Caki2 (cell line): Measurements from ENCODE around the gene COX6B1. TPM values are rescaled to one million over a fixed set of nuclear protein-coding genes. Genes with fewer than 3 reads are reported as not detected.
"Not testable (repeated sequence)": the region's sequence is repeated elsewhere in the genome, so short reads cannot be mapped to it uniquely, and the experiment has no call there.

Source experiments
- DNase-seq: peaks from one replicate; pipeline ENCODE4 v3.0.0-alpha.2; 2015; ENCODE audit warnings: low read depth
- in situ Hi-C: cut with HindIII; loops from 2 replicates; pipeline ENCODE4 v1.10.0; 2016; ENCODE audit warnings: low sequenced_read_pairs, low pct_unique_long_range_greater_than_20kb, mixed read lengths
- total RNA-seq: library from RNA; depleted of rRNA; stranded (reverse); fragments of >200 nt; shearing (Covaris generic); gene quantifications from 2 replicates; pipeline ENCODE4 v1.2.3, GENCODE V29; 2014; ENCODE audit warnings: low replicate concordance; rRNA removed

Gene COX6B1
- total RNA-seq, result 438 and 558 TPM in 2 replicates

GRCh38 chr19:35648017-35648961 is at the start of gene COX6B1:
TSS of gene COX6B1 (plus strand) at chr19:35648323. CDS start at chr19:35651244, 2,921 bp downstream.
- in situ Hi-C loops, result no loop called here
- DNase-seq, result peak; percentile 96

- in situ Hi-C loops, result no loop called here
- no peak for DNase-seq
Measured at GRCh38 chr19:35601971-35602370, 46.2 kb upstream of the COX6B1 start.

DNA sequence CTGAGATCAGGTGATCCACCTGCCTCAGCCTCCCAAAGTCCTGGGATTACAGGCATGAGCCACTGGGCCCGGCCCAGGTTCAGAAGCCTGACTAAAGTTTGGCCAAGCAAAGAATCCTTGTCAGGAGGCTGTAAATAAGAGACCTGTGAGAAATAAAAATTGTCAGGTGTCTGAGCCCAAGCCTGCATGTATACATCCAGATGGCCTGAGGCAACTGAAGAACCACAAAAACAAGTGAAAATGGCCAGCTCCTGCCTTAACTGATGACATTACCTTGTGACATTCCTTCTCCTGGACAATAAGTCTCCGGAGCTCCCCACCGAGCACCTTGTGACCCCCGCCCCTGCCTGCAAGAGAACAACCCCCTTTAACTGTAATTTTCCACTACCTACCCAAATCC is 43.7 kb upstream of the COX6B1 start:
- DNase-seq, in situ Hi-C loops: not testable (repeated sequence)

- DNase-seq, in situ Hi-C loops: not testable (repeated sequence)
Measured at GRCh38 chr19:35607170-35607569, 41.0 kb upstream of the COX6B1 start.

DNA sequence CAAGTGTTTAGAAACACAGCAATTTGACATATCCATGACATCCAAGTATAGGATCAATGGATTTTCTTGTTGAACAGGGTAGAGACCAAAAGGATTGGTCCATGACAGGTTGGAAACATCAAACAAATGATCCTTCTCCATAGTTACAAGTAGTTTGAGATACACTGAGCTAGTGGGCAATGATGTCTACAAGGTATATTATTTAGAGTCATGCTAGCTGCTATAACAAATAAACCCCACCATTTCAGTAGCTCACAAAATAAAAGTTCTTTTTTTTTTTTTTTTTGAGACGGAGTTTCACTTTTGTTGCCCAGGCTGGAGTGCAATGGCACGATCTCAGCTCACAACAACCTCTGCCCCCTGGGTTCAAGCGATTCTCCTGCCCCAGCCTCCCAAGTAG is 40.5 kb upstream of the COX6B1 start:
- no peak for DNase-seq
- in situ Hi-C loops, result no loop called here

DNA sequence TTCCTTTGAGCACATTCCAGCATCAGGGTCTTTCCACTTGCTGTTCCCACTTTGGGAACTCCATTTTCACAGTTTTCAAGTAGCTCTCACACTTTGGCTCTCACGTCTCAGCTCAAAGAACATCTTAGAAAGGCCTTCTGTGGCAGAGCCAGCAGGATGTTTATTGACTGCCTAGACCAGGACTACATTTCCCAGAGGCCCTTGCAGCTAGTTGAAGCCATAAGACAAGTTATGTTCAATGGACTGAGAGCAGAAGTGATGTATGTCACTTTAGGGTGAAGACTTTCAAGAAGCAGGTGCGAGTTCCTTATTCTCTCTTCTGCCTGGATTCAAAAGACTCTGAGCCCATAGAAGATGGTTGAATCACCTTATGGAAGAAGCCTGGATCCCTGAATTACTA is 39.9 kb upstream of the COX6B1 start:
- no peak for DNase-seq
- in situ Hi-C loops, result no loop called here

DNA sequence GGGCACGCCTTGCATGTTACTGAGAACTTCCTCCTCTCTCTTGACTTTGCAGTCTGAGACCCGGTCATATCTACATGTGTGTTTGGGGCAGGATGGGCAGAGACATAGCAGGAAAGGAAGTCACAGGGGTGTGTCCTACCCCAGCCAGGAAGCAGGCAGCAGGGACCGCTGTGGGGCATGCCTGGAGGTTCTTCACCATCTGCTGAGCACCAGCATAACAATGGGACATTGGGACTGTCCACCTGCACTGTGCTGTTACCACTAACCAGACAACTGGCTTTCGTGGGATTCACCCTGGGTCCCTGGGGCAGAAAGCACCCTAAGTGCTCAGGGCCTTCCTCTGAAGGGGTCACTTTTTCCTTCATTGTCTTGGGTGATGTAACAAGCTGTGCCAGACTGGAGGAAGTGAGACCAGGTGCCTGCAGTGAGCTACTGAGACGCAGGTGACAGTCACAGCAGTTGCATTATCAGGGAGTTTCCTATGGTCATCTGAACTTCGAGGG is 38.2 kb upstream of the COX6B1 start:
- in situ Hi-C loops, result no loop called here
- no peak for DNase-seq

DNA sequence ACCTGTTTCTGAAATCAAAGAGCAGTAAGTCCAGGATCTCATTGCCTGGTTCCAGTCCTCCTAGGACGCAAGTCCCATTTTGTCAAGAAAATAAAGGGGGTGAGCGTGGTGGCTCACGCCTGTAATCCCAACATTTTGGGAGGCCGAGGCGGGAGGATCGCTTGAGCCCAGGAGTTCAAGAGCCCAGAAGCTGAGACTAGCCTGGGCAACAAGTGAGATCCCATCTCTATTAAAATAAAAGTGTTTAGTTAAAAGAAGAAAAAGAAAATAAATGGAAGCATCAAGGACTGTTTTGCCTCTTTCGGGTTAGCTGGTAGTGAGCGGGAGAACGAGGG is 35.9 kb upstream of the COX6B1 start:
- in situ Hi-C loops, result no loop called here
- no peak for DNase-seq

- peak; percentile 94 for DNase-seq
- in situ Hi-C loops, result no loop called here
Measured at GRCh38 chr19:35612559-35613321, 35.4 kb upstream of the COX6B1 start, which contains the start of gene HAUS5. TSS of gene HAUS5 (plus strand) at chr19:35612735. CDS start at chr19:35612795, 60 bp downstream.

DNA sequence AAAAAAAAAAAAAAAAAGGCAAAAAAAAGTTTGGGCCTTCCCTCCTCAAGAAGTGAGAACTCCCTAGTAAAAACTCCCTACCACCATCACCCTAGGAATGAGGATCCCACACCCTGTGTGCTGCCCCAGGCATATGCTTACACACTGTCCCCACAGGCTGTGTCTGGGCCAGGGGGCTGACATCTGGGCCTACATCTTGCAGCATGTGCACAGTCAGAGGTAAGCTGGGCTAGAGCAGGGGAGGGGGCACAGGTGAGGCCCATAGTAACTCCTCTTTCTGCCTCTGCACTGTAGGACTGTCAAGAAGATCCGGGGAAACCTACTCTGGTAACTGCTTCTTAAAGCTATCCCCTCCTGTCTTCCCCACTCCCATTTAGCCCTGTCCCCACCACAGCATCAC is 34.5 kb upstream of the COX6B1 start:
- DNase-seq, result no peak
- in situ Hi-C loops, result no loop called here

DNA sequence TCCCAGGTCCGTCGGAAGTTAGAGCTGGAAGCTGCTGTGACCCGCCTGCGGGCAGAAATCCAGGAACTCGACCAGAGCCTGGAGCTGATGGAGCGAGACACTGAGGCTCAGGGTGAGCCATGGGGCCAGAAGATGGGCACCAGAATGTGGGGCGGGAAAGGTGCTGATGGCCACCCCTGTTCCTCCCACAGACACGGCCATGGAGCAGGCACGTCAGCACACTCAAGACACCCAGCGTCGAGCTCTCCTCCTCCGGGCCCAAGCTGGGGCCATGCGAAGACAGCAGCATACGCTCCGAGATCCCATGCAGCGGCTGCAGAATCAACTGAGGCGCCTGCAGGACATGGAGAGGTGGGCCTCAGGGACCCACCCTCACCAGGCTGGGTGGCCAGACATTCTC is 33.1 kb upstream of the COX6B1 start:
- in situ Hi-C loops, result no loop called here
- no peak for DNase-seq

- in situ Hi-C loops, result no loop called here
Measured at GRCh38 chr19:35618857-35619256, 29.3 kb upstream of the COX6B1 start.

DNA sequence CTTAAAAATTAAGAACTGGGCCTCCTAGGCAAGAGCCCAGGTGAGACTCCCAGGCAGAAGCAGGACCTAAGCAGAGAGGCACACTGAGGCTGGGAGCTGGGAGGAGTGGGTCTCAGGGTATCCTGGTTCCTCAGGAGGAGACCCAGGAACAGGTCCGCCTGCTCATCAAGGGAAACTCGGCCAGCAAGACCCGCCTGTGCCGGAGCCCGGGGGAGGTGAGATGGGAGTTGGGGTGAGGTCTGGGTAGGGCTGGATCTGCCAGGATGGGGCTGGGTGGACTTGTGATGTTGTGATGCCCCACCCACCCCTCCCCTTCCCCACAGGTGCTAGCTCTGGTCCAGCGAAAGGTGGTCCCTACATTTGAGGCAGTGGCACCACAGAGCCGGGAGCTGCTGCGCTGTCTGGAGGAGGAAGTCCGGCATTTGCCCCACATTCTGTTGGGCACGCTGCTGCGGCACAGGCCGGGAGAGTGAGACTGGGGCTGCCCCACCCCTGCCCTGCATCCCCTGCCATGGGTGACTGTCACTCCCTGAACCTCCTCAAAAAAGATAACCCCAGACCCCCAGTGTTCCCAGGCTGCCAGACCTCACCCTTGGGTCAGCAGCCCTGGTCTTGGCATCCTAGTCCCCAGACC is 28.7 kb upstream of the COX6B1 start:
- in situ Hi-C loops, result no loop called here
- no peak for DNase-seq

More at GRCh38 chr19:35618857-35619256, 29.3 kb upstream of the COX6B1 start:
- no peak for DNase-seq

- DNase-seq, result no peak
- in situ Hi-C loops, result no loop called here
Measured at GRCh38 chr19:35620001-35620400, 28.1 kb upstream of the COX6B1 start.

- DNase-seq, result no peak
- in situ Hi-C loops, result no loop called here
Measured at GRCh38 chr19:35621708-35622107, 26.4 kb upstream of the COX6B1 start.

DNA sequence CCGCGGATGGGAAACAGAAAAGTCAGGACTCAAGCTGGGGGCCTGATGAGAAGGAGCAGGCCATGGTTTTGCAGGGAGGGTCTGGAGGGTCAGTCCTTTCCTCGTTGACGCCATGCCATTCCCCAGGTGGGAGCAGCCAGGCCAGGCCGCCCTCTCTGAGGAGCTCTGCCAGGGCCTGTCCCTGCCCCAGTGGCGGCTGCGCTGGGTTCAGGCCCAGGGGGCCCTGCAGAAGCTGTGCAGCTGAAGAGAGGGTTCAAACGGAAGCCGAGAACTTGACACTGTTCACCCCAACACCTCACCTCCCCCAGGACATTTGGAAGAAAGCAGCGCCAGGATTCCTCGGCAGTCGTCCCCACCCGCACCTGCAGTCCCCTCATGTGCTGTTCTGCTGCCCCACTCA is 25.4 kb upstream of the COX6B1 start:
- DNase-seq, result no peak
- in situ Hi-C loops, result no loop called here

GRCh38 chr19:35623327-35624010 is 24.7 kb upstream of the COX6B1 start:
- no peak for DNase-seq
- in situ Hi-C loops, result no loop called here

DNA sequence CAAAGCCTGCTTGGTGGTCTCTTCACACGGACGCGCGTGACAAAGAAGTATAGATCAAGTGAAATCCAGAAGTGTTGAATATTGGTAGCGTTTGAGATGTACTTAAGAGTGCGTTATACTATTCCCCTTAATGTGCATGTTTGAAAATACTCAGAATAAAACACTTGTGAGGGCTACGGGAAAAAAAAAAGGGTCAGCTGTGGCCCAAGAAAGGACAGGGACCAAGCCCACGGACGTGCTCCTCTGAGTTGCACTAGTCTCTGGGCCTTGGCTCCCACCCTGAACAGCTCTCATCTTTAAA is 19.9 kb upstream of the COX6B1 start:
- no peak for DNase-seq
- in situ Hi-C loops, result no loop called here
